Keratinocyte (primary cell): ENCODE results near the gene SLC1A3. TPM values are rescaled to one million over a fixed set of nuclear protein-coding genes. Genes with fewer than 3 reads are reported as not detected.
A peak's percentile ranks its signal among the peaks of the same experiment; 100 is the strongest.

ENCODE experiments used
- DNase-seq: peaks from one replicate; pipeline ENCODE4 v3.0.0-alpha.2; 2011; ENCODE audit warnings: low read depth, missing footprints, low spot score
- FAIRE-seq: peaks from 2 replicates; lab custom pipeline; 2011; peaks lifted over from hg19 to GRCh38; lab: Jason Lieb, UNC
- H2AFZ ChIP-seq: 2 replicates; pipeline ENCODE4 v1.6.0; 2012; ENCODE audit warnings: low read length, control low read depth, inconsistent platforms; ENCODE audit not compliant: control insufficient read depth
- H3K27ac ChIP-seq: 2 replicates; pipeline ENCODE4 v1.5.1; 2011; ENCODE audit warnings: low read length; ENCODE audit not compliant: control insufficient read depth, insufficient read depth
- H3K27me3 ChIP-seq: 3 replicates; pipeline ENCODE4 v1.6.0; 2011; ENCODE audit warnings: low read length; ENCODE audit not compliant: control insufficient read depth, insufficient read depth; ENCODE audit errors: extremely low read depth
- H3K36me3 ChIP-seq, 2 experiments: 2 replicates in 1 of 2; 3 replicates in 1 of 2; pipeline ENCODE4 v1.5.1; 2011; ENCODE audit warnings: low read length in 2 of 2, mild to moderate bottlenecking in 1 of 2; ENCODE audit not compliant: control insufficient read depth in 2 of 2, insufficient read depth in 2 of 2; ENCODE audit errors: extremely low read depth in 1 of 2
- H3K4me1 ChIP-seq: 3 replicates; pipeline ENCODE4 v1.5.1; 2011; ENCODE audit warnings: low read length; ENCODE audit not compliant: control insufficient read depth, insufficient read depth; ENCODE audit errors: extremely low read depth
- H3K4me2 ChIP-seq: 3 replicates; pipeline ENCODE4 v1.6.0; 2011; ENCODE audit warnings: low read depth, low read length; ENCODE audit not compliant: control insufficient read depth, insufficient read depth; ENCODE audit errors: extremely low read depth
- H3K4me3 ChIP-seq, 3 experiments: fragments of 200-600 bp in 1 of 3; sonication (generic) in 1 of 3; 2 replicates in 2 of 3; 3 replicates in 1 of 3; pipeline ENCODE4 v1.5.1; 2011 to 2016; ENCODE audit warnings: low read length in 3 of 3, mild to moderate bottlenecking in 3 of 3, control low read depth in 2 of 3, inconsistent platforms in 1 of 3, low read depth in 1 of 3, mixed read lengths in 1 of 3, mixed run types in 1 of 3, moderate library complexity in 1 of 3; ENCODE audit not compliant: control insufficient read depth in 2 of 3, insufficient read depth in 2 of 3; ENCODE audit errors: extremely low read depth in 1 of 3
- H3K79me2 ChIP-seq: 2 replicates; pipeline ENCODE4 v1.6.0; 2012; ENCODE audit warnings: low read length; ENCODE audit not compliant: control insufficient read depth, insufficient read depth
- H3K9ac ChIP-seq: 3 replicates; pipeline ENCODE4 v1.6.0; 2011; ENCODE audit warnings: low read length; ENCODE audit not compliant: control insufficient read depth, insufficient read depth; ENCODE audit errors: extremely low read depth
- H3K9me1 ChIP-seq: 3 replicates; pipeline ENCODE4 v1.6.0; 2011; ENCODE audit warnings: low read length; ENCODE audit not compliant: control insufficient read depth, insufficient read depth; ENCODE audit errors: extremely low read depth
- H3K9me3 ChIP-seq: 2 replicates; pipeline ENCODE4 v1.5.1; 2012; ENCODE audit warnings: low read depth, low read length; ENCODE audit not compliant: control insufficient read depth
- H4K20me1 ChIP-seq: 3 replicates; pipeline ENCODE4 v1.6.0; 2011; ENCODE audit warnings: low read length; ENCODE audit not compliant: control insufficient read depth, insufficient read depth; ENCODE audit errors: extremely low read depth
- EZH2 ChIP-seq: IDR thresholded peaks from one replicate; pipeline ENCODE4 v1.6.1; 2012; ENCODE audit warnings: inconsistent platforms, mild to moderate bottlenecking, low read length, moderate library complexity
- dilution Hi-C: fragments of 300-500 bp; cut with MboI; formaldehyde crosslinking; loops from one replicate; pipeline ENCODE4 v1.7.0; 2020; ENCODE audit warnings: low sequenced_read_pairs; ENCODE audit not compliant: extremely low pct_ligation_motif_present
- polyA plus RNA-seq, 5 experiments: library from polyadenylated mRNA; depleted of rRNA in 3 of 5; stranded (reverse) in 3 of 5; stranded (forward) in 1 of 5; unstranded in 1 of 5; fragments of >200 nt; gene quantifications; 1 replicate in 1 of 5; 2 replicates in 3 of 5; 3 replicates in 1 of 5; pipeline versions ENCODE4 v1.2.1 to v1.2.3, GENCODE V29; 2011 to 2012; ENCODE audit warnings: missing spikeins in 2 of 5, low read depth in 1 of 5, low replicate concordance in 1 of 5
- TF ChIP-seq, protein P1 (sequence below), 3 experiments: IDR thresholded peaks in 1 of 3; conservative IDR thresholded peaks in 1 of 3; optimal IDR thresholded peaks in 1 of 3; 2 replicates in 2 of 3; 3 replicates in 1 of 3; pipeline versions ENCODE3 to v1.5.1; 2011; ENCODE audit warnings: low read length in 3 of 3, mild to moderate bottlenecking in 3 of 3, moderate library complexity in 2 of 3, control low read depth in 1 of 3, inconsistent platforms in 1 of 3; ENCODE audit not compliant: insufficient read depth in 2 of 3; ENCODE audit errors: extremely low read depth in 1 of 3

Gene SLC1A3
- polyA plus RNA-seq, 1 donor (not counting 4 experiments of a cell fraction or from before 2014, with no cell fraction given): 22.2 TPM

DNA sequence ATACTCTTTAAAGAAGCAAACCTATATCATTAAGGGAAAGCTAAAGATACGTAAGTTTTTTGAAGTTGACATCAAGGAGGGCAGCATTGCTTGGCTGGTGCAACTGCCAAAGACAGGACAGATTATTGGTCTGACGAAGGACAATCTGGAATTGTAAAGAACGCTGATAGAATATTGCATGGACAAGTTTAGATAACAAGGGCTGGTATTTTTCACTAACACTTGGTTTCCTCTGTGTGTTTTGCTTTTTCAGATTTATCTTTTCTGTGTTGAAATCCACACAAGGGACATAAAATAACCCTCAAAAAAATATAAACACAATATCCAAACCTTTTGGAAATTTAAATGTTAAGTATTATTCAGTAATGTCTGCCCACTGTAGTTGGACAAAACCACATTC lies 39.7 kb downstream of the SLC1A3 start:
- FAIRE-seq (peak; percentile 43), DNase-seq (no peak)
- no peak overlapping the region for H2AFZ ChIP-seq
- peaks cover 4% of the 10 kb centered on the region for H3K4me1 ChIP-seq
- no peak overlapping the region for H3K27ac ChIP-seq
- H3K27me3 ChIP-seq: no peaks in the 10 kb centered on the region
- H4K20me1 ChIP-seq: no peaks in the 10 kb centered on the region
- H3K4me2 ChIP-seq: no peak overlapping the region
- no peaks in the 10 kb centered on the region for H3K36me3 ChIP-seq
- H3K4me3 ChIP-seq: no peak overlapping the region
- no peaks in the 10 kb centered on the region for H3K79me2 ChIP-seq
- dilution Hi-C loops: no loop called here
- no peak overlapping the region for H3K9ac ChIP-seq
- no peaks in the 10 kb centered on the region for H3K9me1 ChIP-seq
- H3K9me3 ChIP-seq: no peaks in the 10 kb centered on the region
- no peak for TF ChIP-seq EZH2
- TF ChIP-seq, protein P1, sequence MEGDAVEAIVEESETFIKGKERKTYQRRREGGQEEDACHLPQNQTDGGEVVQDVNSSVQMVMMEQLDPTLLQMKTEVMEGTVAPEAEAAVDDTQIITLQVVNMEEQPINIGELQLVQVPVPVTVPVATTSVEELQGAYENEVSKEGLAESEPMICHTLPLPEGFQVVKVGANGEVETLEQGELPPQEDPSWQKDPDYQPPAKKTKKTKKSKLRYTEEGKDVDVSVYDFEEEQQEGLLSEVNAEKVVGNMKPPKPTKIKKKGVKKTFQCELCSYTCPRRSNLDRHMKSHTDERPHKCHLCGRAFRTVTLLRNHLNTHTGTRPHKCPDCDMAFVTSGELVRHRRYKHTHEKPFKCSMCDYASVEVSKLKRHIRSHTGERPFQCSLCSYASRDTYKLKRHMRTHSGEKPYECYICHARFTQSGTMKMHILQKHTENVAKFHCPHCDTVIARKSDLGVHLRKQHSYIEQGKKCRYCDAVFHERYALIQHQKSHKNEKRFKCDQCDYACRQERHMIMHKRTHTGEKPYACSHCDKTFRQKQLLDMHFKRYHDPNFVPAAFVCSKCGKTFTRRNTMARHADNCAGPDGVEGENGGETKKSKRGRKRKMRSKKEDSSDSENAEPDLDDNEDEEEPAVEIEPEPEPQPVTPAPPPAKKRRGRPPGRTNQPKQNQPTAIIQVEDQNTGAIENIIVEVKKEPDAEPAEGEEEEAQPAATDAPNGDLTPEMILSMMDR (optimal IDR thresholded peaks at IDR 0.05 in 1 of 3, IDR thresholded peaks at IDR 0.05 in 1 of 3, conservative IDR thresholded peaks at IDR 0.05 in 1 of 3; ENCODE audit: extremely low read depth in 1 of 3, insufficient read depth in 2 of 3, low read length in 3 of 3): no peak

DNA sequence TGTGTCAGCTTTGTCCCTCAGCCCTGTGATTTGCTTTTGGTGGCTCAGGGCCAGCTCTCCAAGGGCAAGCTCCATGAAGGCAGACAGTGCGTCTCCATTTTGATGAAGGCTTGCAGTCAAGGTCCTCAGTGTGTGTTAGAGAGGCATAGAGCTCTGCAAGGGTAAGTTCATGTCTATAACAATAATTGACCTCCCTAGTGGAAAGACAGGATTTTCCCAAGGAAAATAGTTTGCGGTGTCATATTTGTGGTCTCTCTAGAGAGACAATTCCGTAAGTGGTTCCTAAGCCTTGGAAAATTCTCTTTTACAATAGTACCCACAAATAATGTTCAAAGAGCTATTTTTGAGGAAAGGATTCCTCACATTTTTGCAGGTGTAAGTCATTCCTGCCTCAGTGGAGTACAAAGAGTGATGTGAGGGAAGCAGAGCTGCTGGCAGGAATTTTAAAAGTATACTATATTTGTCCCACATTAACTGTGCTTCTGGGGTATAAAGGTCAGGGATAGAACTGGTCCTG lies 40.2 kb downstream of the SLC1A3 start:
- no peaks in the 10 kb centered on the region for H4K20me1 ChIP-seq
- H2AFZ ChIP-seq: no peak overlapping the region
- H3K4me1 ChIP-seq: peaks cover 4% of the 10 kb centered on the region
- no peak for DNase-seq
- H3K36me3 ChIP-seq: no peaks in the 10 kb centered on the region
- no peak overlapping the region for H3K4me3 ChIP-seq
- no peak overlapping the region for H3K9ac ChIP-seq
- dilution Hi-C loops: no loop called here
- TF ChIP-seq, protein P1 (optimal IDR thresholded peaks at IDR 0.05 in 1 of 3, IDR thresholded peaks at IDR 0.05 in 1 of 3, conservative IDR thresholded peaks at IDR 0.05 in 1 of 3; ENCODE audit: extremely low read depth in 1 of 3, insufficient read depth in 2 of 3, low read length in 3 of 3): no peak
- TF ChIP-seq EZH2: no peak
- H3K4me2 ChIP-seq: no peak overlapping the region
- H3K27me3 ChIP-seq: no peaks in the 10 kb centered on the region
- H3K9me3 ChIP-seq: no peaks in the 10 kb centered on the region
- H3K9me1 ChIP-seq: no peaks in the 10 kb centered on the region
- H3K79me2 ChIP-seq: no peaks in the 10 kb centered on the region
- no peak overlapping the region for H3K27ac ChIP-seq
- peak; percentile 39 for FAIRE-seq
